Spleen (tissue), 11 donors: Measurements from ENCODE around the gene ALK. TPM values are rescaled to one million over a fixed set of nuclear protein-coding genes. Genes with fewer than 3 reads are reported as not detected.

Experiments used
- DNase-seq: peaks from one replicate; pipeline ENCODE4 v3.0.0-alpha.2; 2020
- H3K27ac ChIP-seq, 8 donors: fragments of 200-600 bp; sonication (generic) in 7 of 8; 1 replicate in 4 of 8; 2 replicates in 4 of 8; pipeline versions ENCODE4 v1.5.0 to v1.8.0; 2016 to 2021; ENCODE audit warnings: inconsistent platforms in 4 of 8, mild to moderate bottlenecking in 4 of 8, moderate library complexity in 1 of 8
- H3K27me3 ChIP-seq, 7 donors: fragments of 200-600 bp; sonication (generic) in 6 of 7; replicated peaks in 1 of 7; 1 replicate in 4 of 7; 2 replicates in 3 of 7; pipeline versions ENCODE4 v1.5.0 to v1.8.0; 2016 to 2021; ENCODE audit warnings: inconsistent platforms in 3 of 7, mild to moderate bottlenecking in 1 of 7
- H3K36me3 ChIP-seq, 6 donors: fragments of 200-600 bp; sonication (generic) in 5 of 6; 1 replicate in 4 of 6; 2 replicates in 2 of 6; pipeline versions ENCODE4 v1.5.0 to v1.8.0; 2016 to 2021; ENCODE audit warnings: inconsistent platforms in 2 of 6
- H3K4me1 ChIP-seq, 6 donors: fragments of 200-600 bp; sonication (generic) in 5 of 6; 1 replicate in 3 of 6; 2 replicates in 3 of 6; pipeline versions ENCODE4 v1.5.0 to v1.8.0; 2016 to 2021; ENCODE audit warnings: inconsistent platforms in 3 of 6
- H3K4me3 ChIP-seq, 8 donors: fragments of 200-600 bp; sonication (generic) in 7 of 8; 1 replicate in 4 of 8; 2 replicates in 4 of 8; pipeline versions ENCODE4 v1.5.0 to v1.8.0; 2016 to 2021; ENCODE audit warnings: inconsistent platforms in 4 of 8, mild to moderate bottlenecking in 4 of 8, moderate library complexity in 2 of 8
- H3K9me3 ChIP-seq, 8 donors: fragments of 200-600 bp; sonication (generic) in 7 of 8; 1 replicate in 4 of 8; 2 replicates in 4 of 8; pipeline versions ENCODE4 v1.5.0 to v1.8.0; 2016 to 2021; ENCODE audit warnings: inconsistent platforms in 4 of 8
- CTCF ChIP-seq, 11 experiments: fragments of 200-600 bp in 7 of 11; fragments of 450-650 bp in 4 of 11; sonication (generic) in 4 of 11; IDR thresholded peaks in 8 of 11; conservative IDR thresholded peaks in 3 of 11; 1 replicate in 7 of 11; 2 replicates in 4 of 11; pipeline versions ENCODE4 v1.4.0 to v1.8.0; 2016 to 2021; ENCODE audit warnings: antibody characterized with exemption in 11 of 11, inconsistent platforms in 4 of 11, mild to moderate bottlenecking in 1 of 11
- POLR2A ChIP-seq, 3 donors: fragments of 450-650 bp; IDR thresholded peaks; one replicate each; pipeline ENCODE4 v1.5.1; 2017; ENCODE audit warnings: antibody characterized with exemption in 3 of 3, mild to moderate bottlenecking in 1 of 3
- POLR2AphosphoS5 ChIP-seq, 3 donors: sonication (generic); formaldehyde crosslinking; IDR thresholded peaks; one replicate each; pipeline ENCODE4 v1.5.1; 2017; ENCODE audit warnings: antibody characterized with exemption in 3 of 3
- whole genome bisulfite sequencing, 5 donors: extraction: QIAGEN DNeasy Blood & Tissue Kit in 3 of 5; methylation state at CpG; one replicate each; pipeline versions ENCODE4 v1.1.5 to v1.1.7; 2013 to 2018; 5-methylcytosine and 5-hydroxymethylcytosine counted together
- intact Hi-C: fragments of 100-400 bp; cut with DNase I; formaldehyde crosslinking; loops from one replicate; pipeline ENCODE4 v1.15.0; 2023; ENCODE audit warnings: low total_unique reads
- polyA plus RNA-seq, 3 donors: library from polyadenylated mRNA; stranded (reverse); fragments of 200-250 nt; gene quantifications; one replicate each; pipeline ENCODE4 v1.2.1, GENCODE V29; 2013
- total RNA-seq, 7 donors: library from RNA; depleted of rRNA in 3 of 7; stranded (reverse); fragments of >200 nt in 3 of 7; fragmentation: NEBNext Ultra II Directional in 4 of 7; extraction: Animal tissue kit (Norgen Biotek cat#: 25700) in 4 of 7; gene quantifications; one replicate each; pipeline versions ENCODE4 v1.1.0 to v1.2.1, GENCODE V29; 2016 to 2021
- donor health status: healthy with polysubstance abuse.
- donor health status: DM: no; HTN: no; CAD: no; lungs with moderate emphysema.
- donor health status: DM: no; HTN: no; CAD: no.
- donor health status: Bipolar disorder and iron deficiency.
- donor health status: healthy.
- donor health status: DM: no; HTN: no; CAD: no.
- donor health status: DM: yes; HTN: yes; CAD: no.

The ALK gene
- total and polyA plus RNA-seq, 10 donors: 0.03 to 0.28 (median 0.06) TPM; not detected in 7

GRCh38 chr2:29920631-29921559 is 491 bp downstream of the ALK start:
- DNase-seq: no peak
- H3K4me1 ChIP-seq: peaks cover 17 to 29% (median 21%) of the 10 kb centered on the region in 6 donors
- H3K27ac ChIP-seq: no peak overlapping the region
- intact Hi-C loops: loop anchor here (5.0 kb wide), 1 partner anchor 151 kb away; no protein-coding TSS in a partner anchor
- WGBS, 5 donors: 2 to 5% (median 3%) methylated on average over 24 to 71 of the region's 71 CpGs
- H3K36me3 ChIP-seq: no peaks in the 10 kb centered on the region
- peak overlapping the region in 7 of 8 donors; percentile 8 to 62 (median 32) for H3K4me3 ChIP-seq
- peaks cover 0 to 4% (median 0%) of the 10 kb centered on the region in 8 donors for H3K9me3 ChIP-seq
- TF ChIP-seq POLR2A (IDR thresholded peaks at IDR 0.05): no peak
- no peak for TF ChIP-seq CTCF (IDR thresholded peaks at IDR 0.05 in 8 of 11, conservative IDR thresholded peaks at IDR 0.05 in 3 of 11)
- no peak for TF ChIP-seq POLR2AphosphoS5 (IDR thresholded peaks at IDR 0.05)
- H3K27me3 ChIP-seq: peaks cover 12 to 95% (median 71%) of the 10 kb centered on the region in 7 donors

- intact Hi-C loops: loop anchor here (5.0 kb wide), 1 partner anchor 152 kb away; no protein-coding TSS in a partner anchor
- peaks cover 17 to 29% (median 21%) of the 10 kb centered on the region in 6 donors for H3K4me1 ChIP-seq
- peak overlapping the region in 7 of 8 donors; percentile 9 to 62 (median 32) for H3K4me3 ChIP-seq
These were observed 1.2 kb downstream of the ALK start for GRCh38 chr2:29920130-29920577.

GRCh38 chr2:29918941-29919340 is 2.4 kb downstream of the ALK start:
- WGBS, 5 donors: 53 to 58% (median 55%) methylated on average over 3 of the region's 3 CpGs
- intact Hi-C loops: no loop called here
- H3K9me3 ChIP-seq: peaks cover 0 to 4% (median 0%) of the 10 kb centered on the region in 8 donors
- TF ChIP-seq POLR2AphosphoS5 (IDR thresholded peaks at IDR 0.05) (no peak), CTCF (IDR thresholded peaks at IDR 0.05 in 8 of 11, conservative IDR thresholded peaks at IDR 0.05 in 3 of 11) (no peak), POLR2A (IDR thresholded peaks at IDR 0.05) (no peak)
- H3K4me1 ChIP-seq: peaks cover 17 to 29% (median 21%) of the 10 kb centered on the region in 6 donors
- H3K27ac ChIP-seq: no peak overlapping the region
- H3K27me3 ChIP-seq: peaks cover 12 to 100% (median 71%) of the 10 kb centered on the region in 7 donors
- no peak overlapping the region for H3K4me3 ChIP-seq
- H3K36me3 ChIP-seq: no peaks in the 10 kb centered on the region
- no peak for DNase-seq

More at GRCh38 chr2:29920130-29920577, 1.2 kb downstream of the ALK start:
- peak; percentile 74 for DNase-seq
- 1 to 4% (median 4%) methylated on average over 15 to 40 of the region's 40 CpGs for WGBS, 5 donors
- Histone ChIP-seq H3K36me3 (no peaks in the 10 kb centered on the region), H3K9me3 (peaks cover 0 to 4% (median 0%) of the 10 kb centered on the region in 8 donors), H3K27ac (no peak overlapping the region), H3K27me3 (peaks cover 12 to 100% (median 71%) of the 10 kb centered on the region in 7 donors)
- TF ChIP-seq CTCF (IDR thresholded peaks at IDR 0.05 in 8 of 11, conservative IDR thresholded peaks at IDR 0.05 in 3 of 11) (no peak), POLR2A (IDR thresholded peaks at IDR 0.05) (no peak), POLR2AphosphoS5 (IDR thresholded peaks at IDR 0.05) (no peak)

- Histone ChIP-seq H3K27ac (no peak overlapping the region), H3K27me3 (peaks cover 12 to 94% (median 60%) of the 10 kb centered on the region in 7 donors), H3K4me3 (no peak overlapping the region), H3K9me3 (peaks cover 0 to 4% (median 0%) of the 10 kb centered on the region in 8 donors), H3K4me1 (peaks cover 17 to 29% (median 21%) of the 10 kb centered on the region in 6 donors), H3K36me3 (no peaks in the 10 kb centered on the region)
- TF ChIP-seq POLR2AphosphoS5 (IDR thresholded peaks at IDR 0.05) (no peak), POLR2A (IDR thresholded peaks at IDR 0.05) (no peak), CTCF (IDR thresholded peaks at IDR 0.05 in 8 of 11, conservative IDR thresholded peaks at IDR 0.05 in 3 of 11) (no peak)
- no peak for DNase-seq
- WGBS, 5 donors: 67 to 86% (median 71%) methylated on average over 1 of the region's 1 CpG
- intact Hi-C loops: no loop called here
These were observed 3.6 kb downstream of the ALK start for GRCh38 chr2:29917781-29918180.
